Suprapubic skin (tissue), 3 donors: ENCODE data around the gene TMEM181.

ENCODE experiments used
- POLR2A ChIP-seq, 2 donors: fragments of 450-650 bp; IDR thresholded peaks; one replicate each; pipeline ENCODE4 v1.6.1; 2017; ENCODE audit warnings: antibody characterized with exemption in 2 of 2, mild to moderate bottlenecking in 2 of 2, moderate library complexity in 2 of 2
- TF ChIP-seq, protein P1 (sequence below), 2 donors: fragments of 200-600 bp in 1 of 2; fragments of 450-650 bp in 1 of 2; sonication (generic) in 1 of 2; IDR thresholded peaks; one replicate each; pipeline ENCODE4 v1.5.1; 2016 to 2019; ENCODE audit warnings: antibody characterized with exemption in 2 of 2, mild to moderate bottlenecking in 1 of 2, moderate library complexity in 1 of 2

DNA sequence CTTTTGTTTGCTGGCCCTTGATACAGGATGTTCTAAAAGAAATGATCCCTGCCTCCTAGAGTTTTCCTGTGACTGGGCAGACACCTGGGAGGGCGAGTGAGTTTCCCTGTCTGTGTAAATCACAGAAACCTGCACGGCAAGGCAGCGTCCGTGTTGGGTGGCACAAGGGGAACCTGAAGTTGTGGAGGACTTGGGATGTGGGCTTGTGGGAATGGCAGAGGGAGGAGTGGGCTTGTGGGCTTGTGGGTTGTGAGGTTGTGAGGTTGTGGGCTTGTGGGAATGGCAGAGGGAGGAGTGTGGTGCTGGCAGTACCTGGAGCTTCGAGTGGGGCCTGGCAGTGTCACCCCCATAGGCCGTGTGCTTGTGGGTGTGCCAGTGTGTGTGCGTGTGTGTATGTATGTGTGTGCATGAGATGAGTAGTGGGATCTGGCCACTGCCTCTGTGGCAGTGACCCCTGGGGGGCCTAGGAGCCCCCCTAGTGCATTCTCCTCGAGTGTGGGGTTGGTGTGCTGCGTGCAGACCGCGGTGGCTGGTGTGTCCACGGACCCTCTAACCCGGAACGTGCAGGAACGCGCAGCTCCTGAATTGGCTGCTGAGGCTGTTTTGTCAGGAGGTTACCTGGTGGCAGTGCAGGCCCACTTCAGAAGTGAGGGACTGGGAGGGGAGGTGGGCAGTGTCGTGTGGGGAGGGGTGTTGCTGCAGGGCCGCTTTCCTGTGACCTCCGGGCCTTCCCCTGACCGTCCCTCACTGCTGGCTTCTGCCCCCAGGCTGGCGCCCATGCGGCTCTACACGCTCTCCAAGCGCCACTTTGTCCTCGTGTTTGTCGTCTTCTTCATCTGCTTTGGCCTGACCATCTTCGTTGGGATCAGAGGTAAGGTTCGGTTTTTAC is 13.0 kb downstream of the TMEM181 start:
- TF ChIP-seq POLR2A (IDR thresholded peaks at IDR 0.05): no peak
- TF ChIP-seq, protein P1, sequence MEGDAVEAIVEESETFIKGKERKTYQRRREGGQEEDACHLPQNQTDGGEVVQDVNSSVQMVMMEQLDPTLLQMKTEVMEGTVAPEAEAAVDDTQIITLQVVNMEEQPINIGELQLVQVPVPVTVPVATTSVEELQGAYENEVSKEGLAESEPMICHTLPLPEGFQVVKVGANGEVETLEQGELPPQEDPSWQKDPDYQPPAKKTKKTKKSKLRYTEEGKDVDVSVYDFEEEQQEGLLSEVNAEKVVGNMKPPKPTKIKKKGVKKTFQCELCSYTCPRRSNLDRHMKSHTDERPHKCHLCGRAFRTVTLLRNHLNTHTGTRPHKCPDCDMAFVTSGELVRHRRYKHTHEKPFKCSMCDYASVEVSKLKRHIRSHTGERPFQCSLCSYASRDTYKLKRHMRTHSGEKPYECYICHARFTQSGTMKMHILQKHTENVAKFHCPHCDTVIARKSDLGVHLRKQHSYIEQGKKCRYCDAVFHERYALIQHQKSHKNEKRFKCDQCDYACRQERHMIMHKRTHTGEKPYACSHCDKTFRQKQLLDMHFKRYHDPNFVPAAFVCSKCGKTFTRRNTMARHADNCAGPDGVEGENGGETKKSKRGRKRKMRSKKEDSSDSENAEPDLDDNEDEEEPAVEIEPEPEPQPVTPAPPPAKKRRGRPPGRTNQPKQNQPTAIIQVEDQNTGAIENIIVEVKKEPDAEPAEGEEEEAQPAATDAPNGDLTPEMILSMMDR (IDR thresholded peaks at IDR 0.05): no peak
